ENCODE results near the gene KDM2A. TPM values are rescaled to one million over a fixed set of nuclear protein-coding genes. Genes with fewer than 3 reads are reported as not detected.

The KDM2A gene
- total RNA-seq, 4 donors from 2014 or later = 33.4 to 84.7 (median 64.8) TPM

GRCh38 chr11:67282876-67283371, 163.9 kb downstream of the KDM2A start:
- H3K4me1 ChIP-seq = peaks cover 26 to 73% (median 31%) of the 10 kb centered on the region in 3 donors
- no peak overlapping the region for H3K4me3 ChIP-seq
- no peaks in the 10 kb centered on the region for H3K27me3 ChIP-seq
- intact Hi-C loops (cut with DNase I) = no loop called here
- peak overlapping the region; percentile 16 to 77 (median 52) for H3K27ac ChIP-seq
- H3K9me3 ChIP-seq = no peaks in the 10 kb centered on the region
- H3K36me3 ChIP-seq = peaks cover 68 to 95% (median 70%) of the 10 kb centered on the region in 3 donors
- 67 to 100% methylated on average over 1 to 4 of the region's 11 CpGs for WGBS, 2 donors
- TF ChIP-seq POLR2A (IDR thresholded peaks at IDR 0.05) = no peak
- no peak for TF ChIP-seq CTCF (IDR thresholded peaks at IDR 0.05)
- no peak for DNase-seq

GRCh38 chr11:67283481-67283963, 164.5 kb downstream of the KDM2A start:
- 64 to 79% methylated on average over 3 to 11 of the region's 13 CpGs for WGBS, 2 donors
- peak overlapping the region; percentile 24 to 78 (median 53) for H3K27ac ChIP-seq
- TF ChIP-seq POLR2A (IDR thresholded peaks at IDR 0.05) (no peak), CTCF (IDR thresholded peaks at IDR 0.05) (no peak)
- DNase-seq = no peak
- peaks cover 26 to 73% (median 28%) of the 10 kb centered on the region in 3 donors for H3K4me1 ChIP-seq
- H3K36me3 ChIP-seq = peaks cover 64 to 89% (median 68%) of the 10 kb centered on the region in 3 donors
- H3K9me3 ChIP-seq = no peaks in the 10 kb centered on the region
- intact Hi-C loops (cut with DNase I) = no loop called here
- no peak overlapping the region for H3K4me3 ChIP-seq
- H3K27me3 ChIP-seq = no peaks in the 10 kb centered on the region

GRCh38 chr11:67284811-67285540, 165.9 kb downstream of the KDM2A start:
- 78 to 85% methylated on average over 22 to 29 of the region's 45 CpGs for WGBS, 2 donors
- Histone ChIP-seq H3K27ac (peak overlapping the region in 2 of 4 donors; percentile 11 to 66), H3K36me3 (peaks cover 56 to 74% (median 58%) of the 10 kb centered on the region in 3 donors), H3K9me3 (no peaks in the 10 kb centered on the region), H3K4me3 (no peak overlapping the region), H3K4me1 (peaks cover 26 to 67% (median 27%) of the 10 kb centered on the region in 3 donors), H3K27me3 (no peaks in the 10 kb centered on the region)
- no peak for TF ChIP-seq CTCF (IDR thresholded peaks at IDR 0.05)
- intact Hi-C loops (cut with DNase I) = no loop called here
- DNase-seq = no peak

- H3K4me3 ChIP-seq = no peak overlapping the region
- peaks cover 30 to 68% (median 35%) of the 10 kb centered on the region in 3 donors for H3K4me1 ChIP-seq
Observed at GRCh38 chr11:67285541-67286498, 166.8 kb downstream of the KDM2A start.

More at GRCh38 chr11:67285541-67286498, 166.8 kb downstream of the KDM2A start:
- intact Hi-C loops (cut with DNase I) = no loop called here
- H3K9me3 ChIP-seq = no peaks in the 10 kb centered on the region
- peaks cover 47 to 72% (median 52%) of the 10 kb centered on the region in 3 donors for H3K36me3 ChIP-seq
- peak overlapping the region; percentile 88 to 98 (median 95) for H3K27ac ChIP-seq
- no peak for DNase-seq
- TF ChIP-seq POLR2A (IDR thresholded peaks at IDR 0.05) (no peak), CTCF (IDR thresholded peaks at IDR 0.05) (no peak)
- no peaks in the 10 kb centered on the region for H3K27me3 ChIP-seq
- 75 to 78% methylated on average over 18 to 24 of the region's 39 CpGs for WGBS, 2 donors
